NB4 (cell line): Measurements from ENCODE around the gene LMO4.

Source experiments
- MYC ChIP-seq: IDR thresholded peaks from 2 replicates; pipeline ENCODE4 v1.6.1; 2011; ENCODE audit warnings: low read depth, low read length
- POLR2A ChIP-seq: IDR thresholded peaks from 2 replicates; pipeline ENCODE4 v1.6.1; 2011; ENCODE audit warnings: mild to moderate bottlenecking; ENCODE audit not compliant: insufficient read length; ENCODE audit errors: extremely low read depth
- TF ChIP-seq, protein P1 (sequence below): IDR thresholded peaks from one replicate; pipeline ENCODE4 v1.5.1; 2012; ENCODE audit warnings: low read depth, low read length
- TF ChIP-seq, protein P2 (sequence below): IDR thresholded peaks from 2 replicates; pipeline ENCODE4 v1.6.1; 2011; ENCODE audit warnings: low read depth, low read length

DNA sequence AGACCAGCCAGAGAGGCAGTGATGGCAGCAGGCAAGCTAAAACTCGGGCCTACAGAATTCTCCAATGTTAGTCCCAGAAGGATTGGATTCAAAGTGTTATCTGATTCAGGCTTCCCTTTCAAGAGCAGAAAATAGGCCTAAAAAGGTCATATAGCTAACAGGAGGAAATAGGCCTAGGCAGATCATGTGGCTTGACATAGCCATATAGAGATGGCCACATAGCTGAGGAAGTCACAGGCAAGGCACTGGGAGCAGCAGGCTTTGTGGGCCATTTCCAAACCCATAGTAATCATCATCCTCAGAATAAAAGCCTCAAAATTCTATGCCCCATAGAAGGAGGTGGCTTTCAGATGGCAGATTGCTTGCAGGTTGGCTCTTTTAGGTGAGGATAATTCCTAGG lies 29.0 kb upstream of the LMO4 start:
- TF ChIP-seq, protein P1, sequence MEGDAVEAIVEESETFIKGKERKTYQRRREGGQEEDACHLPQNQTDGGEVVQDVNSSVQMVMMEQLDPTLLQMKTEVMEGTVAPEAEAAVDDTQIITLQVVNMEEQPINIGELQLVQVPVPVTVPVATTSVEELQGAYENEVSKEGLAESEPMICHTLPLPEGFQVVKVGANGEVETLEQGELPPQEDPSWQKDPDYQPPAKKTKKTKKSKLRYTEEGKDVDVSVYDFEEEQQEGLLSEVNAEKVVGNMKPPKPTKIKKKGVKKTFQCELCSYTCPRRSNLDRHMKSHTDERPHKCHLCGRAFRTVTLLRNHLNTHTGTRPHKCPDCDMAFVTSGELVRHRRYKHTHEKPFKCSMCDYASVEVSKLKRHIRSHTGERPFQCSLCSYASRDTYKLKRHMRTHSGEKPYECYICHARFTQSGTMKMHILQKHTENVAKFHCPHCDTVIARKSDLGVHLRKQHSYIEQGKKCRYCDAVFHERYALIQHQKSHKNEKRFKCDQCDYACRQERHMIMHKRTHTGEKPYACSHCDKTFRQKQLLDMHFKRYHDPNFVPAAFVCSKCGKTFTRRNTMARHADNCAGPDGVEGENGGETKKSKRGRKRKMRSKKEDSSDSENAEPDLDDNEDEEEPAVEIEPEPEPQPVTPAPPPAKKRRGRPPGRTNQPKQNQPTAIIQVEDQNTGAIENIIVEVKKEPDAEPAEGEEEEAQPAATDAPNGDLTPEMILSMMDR = no peak
- TF ChIP-seq POLR2A (no peak), MYC (no peak)
- TF ChIP-seq, protein P2, sequence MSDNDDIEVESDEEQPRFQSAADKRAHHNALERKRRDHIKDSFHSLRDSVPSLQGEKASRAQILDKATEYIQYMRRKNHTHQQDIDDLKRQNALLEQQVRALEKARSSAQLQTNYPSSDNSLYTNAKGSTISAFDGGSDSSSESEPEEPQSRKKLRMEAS = no peak
